GM18502 (cell line): ENCODE data around the gene PCSK4.
A peak's percentile ranks its signal among the peaks of the same experiment; 100 is the strongest.
"Not testable (repeated sequence)": the region's sequence is repeated elsewhere in the genome, so short reads cannot be mapped to it uniquely, and the experiment has no call there.

ENCODE experiments used
- ATAC-seq: cut with Tn5 transposase; IDR thresholded peaks from one replicate; pipeline ENCODE4 v1.9.1; 2021; ENCODE audit warnings: mild to moderate bottlenecking; ENCODE audit not compliant: unreplicated experiment, poor library complexity

The PCSK4 gene

DNA sequence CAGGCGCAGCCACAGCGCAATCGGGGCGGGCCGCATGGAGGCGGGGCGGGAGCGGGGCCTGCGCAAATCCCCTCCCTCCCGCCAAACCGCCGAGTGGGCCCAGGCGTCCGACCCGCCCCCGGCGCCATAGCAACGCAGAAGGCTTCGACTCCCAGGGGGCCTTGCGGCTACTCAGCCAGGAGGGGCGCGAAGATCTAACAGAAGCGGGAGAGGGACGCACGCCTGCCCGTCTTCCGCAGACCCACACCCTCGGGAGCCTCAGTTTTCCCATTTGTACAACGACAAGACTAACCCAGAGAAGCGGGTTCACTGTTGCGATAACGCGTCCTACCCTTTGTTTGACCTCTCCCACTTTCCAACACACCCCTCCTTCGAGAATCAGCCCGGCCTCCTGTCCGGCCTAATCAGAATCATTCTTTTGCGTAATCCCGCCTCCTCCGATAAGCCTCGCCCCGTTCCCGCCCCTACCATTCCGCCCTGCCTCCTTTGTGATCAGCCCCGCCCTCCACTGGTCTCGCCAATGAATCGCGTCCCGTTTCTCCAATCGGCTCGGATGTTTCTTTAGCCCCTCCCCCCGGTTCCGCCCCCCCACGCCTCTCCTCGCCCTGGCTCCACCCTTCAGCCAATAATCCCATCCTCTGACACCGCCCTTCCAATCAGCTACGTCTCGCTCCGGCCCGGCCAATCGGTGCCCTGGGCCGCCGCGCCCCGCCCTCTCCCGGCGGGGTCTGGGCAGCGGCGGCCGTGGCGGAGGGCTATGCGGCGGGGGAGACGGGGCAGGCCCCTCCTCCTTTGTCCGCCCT is at the start of gene PCSK4:
TSS of gene PCSK4 (minus strand) at position 40 of the 803 bp plus-strand sequence. CDS start at position 36, 4 bp downstream.
- peak; percentile 80 for ATAC-seq

DNA sequence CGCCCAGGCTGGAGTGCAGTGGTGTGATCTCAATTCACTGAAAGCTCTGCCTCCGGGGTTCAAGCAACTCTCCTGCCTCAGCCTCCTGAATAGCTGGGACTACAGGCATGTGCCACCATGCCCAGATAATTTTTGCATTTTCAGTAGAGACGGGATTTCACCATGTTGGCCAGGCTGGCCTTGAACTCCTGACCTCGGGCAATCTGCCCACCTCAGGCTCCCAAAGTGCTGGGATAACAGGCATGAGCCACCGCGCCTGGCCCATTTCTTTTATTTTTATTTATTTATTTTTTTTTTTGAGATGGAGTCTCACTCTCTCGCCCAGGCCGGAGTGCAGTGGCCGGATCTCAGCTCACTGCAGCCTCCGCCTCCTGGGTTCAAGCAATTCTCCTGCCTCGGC is 49.6 kb upstream of the PCSK4 start:
- ATAC-seq: not testable (repeated sequence)

- ATAC-seq: no peak
Measured at GRCh38 chr19:1538978-1539377, 48.8 kb upstream of the PCSK4 start.

- not testable (repeated sequence) for ATAC-seq
Measured at GRCh38 chr19:1535699-1536098, 45.5 kb upstream of the PCSK4 start.

- ATAC-seq: no peak
Measured at GRCh38 chr19:1534972-1535371, 44.8 kb upstream of the PCSK4 start.

DNA sequence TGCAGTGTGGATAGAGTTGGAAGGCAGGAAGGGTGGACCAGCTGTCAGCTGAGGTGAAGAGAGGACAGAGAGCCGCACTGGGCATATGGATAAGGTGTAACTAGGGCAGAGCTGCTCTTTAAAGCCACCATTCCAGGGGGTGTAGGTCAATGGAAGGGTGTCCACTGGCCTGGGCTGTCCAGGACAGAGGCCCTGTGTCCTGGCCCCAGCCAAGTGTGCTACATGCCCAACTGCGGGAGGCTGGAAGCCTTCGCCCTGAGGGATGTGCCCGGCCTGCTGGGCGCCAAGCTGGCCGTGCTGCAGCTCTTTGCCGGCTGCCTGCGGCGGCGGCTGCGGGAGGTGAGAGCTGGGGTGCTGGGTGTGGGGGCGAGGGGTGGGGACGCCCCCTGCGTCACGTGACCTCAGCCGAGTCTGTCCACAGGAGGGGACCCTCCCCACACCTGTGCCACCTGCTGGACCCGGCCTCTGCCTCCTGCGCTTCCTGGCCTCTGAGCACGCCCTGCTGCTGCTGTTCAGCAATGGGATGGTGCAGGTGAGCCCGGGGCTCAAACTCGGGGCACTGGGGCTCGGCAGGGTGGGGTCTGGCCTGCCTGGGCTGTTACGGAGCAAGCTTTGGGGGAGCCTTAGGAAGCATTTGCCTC is 43.5 kb upstream of the PCSK4 start:
- no peak for ATAC-seq

DNA sequence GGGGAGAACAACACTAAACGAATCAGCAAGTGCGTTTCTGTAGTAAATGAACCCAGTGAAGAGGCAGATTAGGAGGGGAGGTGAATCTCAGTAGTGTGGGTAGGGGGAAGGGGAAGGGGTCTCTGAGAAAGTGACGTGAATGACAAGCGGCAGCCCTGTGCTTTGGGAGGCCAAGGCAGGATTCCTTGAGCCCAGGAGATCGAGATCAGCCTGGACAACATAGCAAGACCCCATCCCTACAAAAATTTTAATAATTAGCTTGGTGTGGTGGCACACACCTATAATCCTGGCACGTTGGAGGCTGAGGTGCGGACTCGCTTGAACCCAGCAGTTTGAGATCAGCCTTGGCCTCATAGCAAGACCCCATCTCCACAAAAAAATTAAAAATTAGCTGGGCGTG is 41.9 kb upstream of the PCSK4 start:
- no peak for ATAC-seq

DNA sequence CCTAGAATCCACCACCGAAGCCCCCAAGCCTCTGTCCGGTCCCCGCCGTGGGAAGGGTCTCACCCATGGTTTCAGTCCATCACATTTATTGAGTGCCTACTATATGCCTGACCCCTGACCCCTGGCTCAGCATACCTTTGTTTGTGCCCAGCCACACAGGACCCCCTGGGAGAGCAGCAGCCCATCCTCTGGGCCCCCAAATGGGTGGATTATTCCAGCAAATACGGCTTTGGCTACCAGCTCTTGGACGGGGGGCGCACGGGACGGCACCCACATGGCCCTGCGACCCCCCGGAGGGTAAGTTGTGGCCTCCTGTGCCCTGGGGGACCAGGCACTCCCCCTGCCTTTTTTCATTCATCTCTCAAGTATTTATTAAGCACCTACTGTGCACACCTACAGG is 41.4 kb upstream of the PCSK4 start:
- ATAC-seq: no peak

DNA sequence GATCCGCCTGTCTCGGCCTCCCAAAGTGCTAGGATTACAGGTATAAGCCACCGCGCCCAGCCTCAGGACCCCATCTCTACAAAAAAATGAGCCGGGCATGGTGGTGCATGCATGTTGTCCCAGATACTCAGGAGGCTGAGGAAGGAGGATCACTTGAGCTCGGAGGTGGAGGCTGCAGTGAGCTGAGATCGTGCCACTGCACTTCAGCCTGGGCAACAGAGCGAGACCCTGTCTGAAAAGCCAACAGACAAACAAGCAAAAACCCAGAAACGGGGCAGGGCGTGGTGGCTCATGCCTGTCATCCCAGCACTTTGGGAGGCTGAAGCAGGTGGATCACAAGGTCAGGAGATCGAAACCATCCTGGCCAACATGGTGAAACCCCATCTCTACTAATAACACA is 40.7 kb upstream of the PCSK4 start:
- ATAC-seq: not testable (repeated sequence)

- ATAC-seq: no peak
Measured at GRCh38 chr19:1529430-1529816, 39.3 kb upstream of the PCSK4 start.

DNA sequence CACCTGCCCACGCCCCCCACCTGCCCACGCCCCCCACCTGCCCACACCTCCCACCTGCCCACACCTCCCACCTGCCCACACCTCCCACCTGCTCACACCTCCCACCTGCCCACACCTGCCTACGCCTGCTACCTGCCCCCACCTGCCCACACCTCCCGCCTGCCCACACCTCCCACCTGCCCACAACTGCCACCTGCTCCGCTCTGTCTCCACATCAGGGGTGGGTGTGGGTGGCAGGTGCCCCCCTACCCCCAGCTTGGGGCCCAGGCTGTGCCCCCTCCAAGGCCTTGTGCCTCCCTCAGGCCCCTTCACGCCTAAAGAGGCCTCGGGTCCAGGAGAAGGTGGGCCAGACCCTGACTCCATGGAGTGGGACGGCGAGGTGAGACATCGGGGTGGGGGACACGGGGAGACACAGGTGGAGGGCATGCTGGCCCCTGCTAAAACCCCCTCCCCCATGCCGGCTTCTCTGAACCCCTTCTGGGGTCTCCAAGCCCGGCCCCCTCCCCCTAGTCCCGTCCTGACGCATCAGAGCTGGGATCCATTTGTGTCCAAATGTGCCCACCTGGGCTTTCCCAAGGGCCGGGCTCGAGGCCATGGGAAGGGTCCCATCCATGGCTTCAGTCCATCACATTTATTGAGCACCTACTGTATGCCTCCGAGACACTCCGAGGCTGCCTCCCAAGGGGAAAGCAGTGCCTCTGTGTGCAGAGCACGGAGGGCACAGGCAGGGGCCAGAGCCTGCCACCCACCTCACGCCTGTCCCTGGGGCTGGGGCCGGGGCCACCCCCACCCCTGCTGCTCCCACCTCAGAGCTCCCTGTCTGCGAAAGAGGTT is 38.7 kb upstream of the PCSK4 start:
- no peak for ATAC-seq

DNA sequence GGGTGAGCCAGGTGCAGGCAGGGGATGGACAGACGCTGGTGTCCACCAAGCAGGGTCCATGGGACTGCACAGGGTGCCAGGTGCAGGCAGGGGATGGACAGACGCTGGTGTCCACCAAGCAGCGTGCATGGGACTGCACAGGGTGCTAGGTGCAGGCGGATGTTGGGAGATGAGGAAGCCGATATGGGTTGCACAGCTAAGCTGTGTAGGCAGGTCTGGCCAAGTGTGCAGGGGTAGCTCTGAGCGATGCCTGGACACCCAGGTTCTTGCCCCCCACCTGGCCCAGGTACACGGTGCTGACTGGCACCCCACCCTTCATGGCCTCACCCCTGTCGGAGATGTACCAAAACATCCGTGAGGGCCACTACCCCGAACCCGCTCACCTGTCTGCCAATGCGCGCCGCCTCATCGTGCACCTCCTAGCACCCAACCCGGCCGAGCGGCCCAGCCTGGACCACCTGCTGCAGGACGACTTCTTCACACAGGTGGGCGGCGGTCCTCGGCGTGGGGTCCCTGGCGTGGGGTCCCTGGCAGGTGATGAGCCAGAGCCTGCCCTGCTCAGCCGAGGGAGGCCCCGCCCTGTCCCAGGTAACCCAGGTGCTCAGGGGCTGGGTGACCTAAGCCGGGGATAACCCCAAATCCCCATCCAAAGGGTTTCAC is 37.6 kb upstream of the PCSK4 start:
- no peak for ATAC-seq

DNA sequence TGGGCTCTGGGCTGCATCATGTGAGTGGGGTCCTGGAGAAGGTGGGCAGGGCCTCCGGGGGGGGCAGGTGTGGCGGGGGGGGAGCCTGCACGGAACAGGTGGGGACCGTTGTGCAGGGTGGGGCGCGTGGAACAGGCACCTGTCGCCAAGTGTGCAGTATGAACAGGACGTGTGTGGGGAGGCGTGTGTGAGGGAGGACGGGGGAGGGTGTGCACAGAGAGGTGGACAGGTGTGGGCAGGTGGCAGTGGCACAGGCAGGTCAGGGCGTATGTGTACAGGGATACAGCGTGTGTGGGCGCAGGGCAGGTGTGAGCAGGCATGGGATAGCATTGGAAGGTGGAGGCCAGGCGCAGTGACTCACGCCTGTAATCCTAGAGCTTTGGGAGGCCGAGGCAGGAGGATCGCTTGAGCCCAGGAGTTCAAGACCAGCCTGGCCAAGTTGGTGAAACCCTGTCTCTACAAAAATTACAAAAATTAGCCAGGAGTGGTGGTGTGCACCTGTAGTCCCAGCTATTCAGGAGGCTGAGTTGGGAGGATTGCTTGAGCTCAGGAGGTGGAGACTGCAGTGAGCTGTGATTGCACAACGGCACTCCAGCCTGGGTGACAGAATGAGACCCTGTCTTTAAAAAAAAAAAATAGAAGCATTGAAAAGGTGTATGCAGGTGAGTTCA is 37.0 kb upstream of the PCSK4 start:
- no peak for ATAC-seq

GRCh38 chr19:1526066-1526778 is 36.1 kb upstream of the PCSK4 start:
- ATAC-seq: no peak

DNA sequence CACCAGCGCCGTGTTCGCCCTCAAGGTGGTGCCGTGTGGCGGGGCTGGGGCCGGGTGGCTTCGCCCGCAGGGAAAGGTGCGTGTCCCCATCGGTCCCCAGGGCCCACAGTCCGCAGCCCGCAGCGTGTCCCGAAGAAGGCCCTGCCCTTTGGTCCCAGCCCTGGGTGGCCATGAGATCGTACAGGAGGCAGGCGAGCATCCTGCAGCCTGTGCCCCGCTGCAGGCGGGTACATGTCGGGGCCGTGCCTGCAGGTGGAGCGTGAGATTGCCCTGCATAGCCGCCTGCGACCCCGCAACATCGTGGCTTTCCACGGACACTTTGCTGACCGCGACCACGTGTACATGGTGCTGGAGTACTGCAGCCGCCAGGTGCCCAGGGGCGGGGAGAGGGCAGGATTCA is 35.2 kb upstream of the PCSK4 start:
- ATAC-seq: no peak

DNA sequence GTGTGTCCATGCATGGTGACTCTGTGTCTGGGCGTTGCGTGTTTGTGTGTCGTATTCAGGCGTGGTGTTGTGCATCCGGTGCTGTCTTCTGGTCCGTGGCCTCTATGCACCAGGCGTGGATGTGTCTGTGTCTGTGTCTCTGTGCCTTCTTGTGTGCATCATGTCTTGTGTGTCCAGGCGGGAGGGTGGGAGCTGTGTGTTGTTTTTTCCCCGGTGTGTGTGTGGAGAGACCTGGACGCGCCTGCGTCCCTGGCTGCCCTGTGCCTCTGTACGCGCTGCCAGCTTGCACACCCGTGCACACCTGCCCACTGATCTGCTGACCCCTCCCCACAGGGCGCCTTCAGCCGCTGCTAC is 34.8 kb upstream of the PCSK4 start:
- ATAC-seq: no peak

DNA sequence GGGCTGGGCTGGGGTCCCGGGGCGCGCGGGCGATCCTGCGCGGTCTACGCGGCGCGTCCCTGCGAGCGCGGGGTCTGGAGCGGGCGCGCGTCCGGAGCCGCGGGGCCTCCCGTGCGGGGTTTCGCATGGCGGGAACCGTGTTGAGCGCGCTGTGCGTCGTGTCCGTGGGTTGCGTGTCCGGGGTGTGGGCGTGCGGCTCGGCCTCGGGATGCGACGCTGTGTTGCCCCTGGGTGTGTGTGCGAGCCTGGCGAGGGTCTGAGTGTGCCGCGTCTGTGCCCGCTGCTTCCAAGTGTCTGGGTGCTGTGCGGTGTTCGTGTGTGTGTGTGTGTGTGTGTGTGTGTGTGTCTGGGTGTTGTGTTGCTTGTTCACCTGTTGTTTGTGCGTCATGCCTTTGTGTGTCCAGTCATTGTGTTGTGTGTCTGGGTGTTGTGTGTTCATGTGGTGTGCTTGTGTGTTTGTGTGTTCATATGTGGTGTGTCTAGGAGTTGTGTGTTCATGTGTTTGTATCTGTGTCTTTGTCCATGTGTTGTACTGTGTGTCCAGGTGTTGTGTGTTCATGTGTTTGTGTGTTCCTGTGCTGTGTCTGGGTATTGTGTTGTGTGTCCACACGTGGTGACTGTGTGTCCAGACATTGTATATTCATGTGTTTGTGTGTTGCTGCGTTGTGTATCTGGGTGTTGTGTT is 34.3 kb upstream of the PCSK4 start:
- ATAC-seq: no peak

- ATAC-seq: no peak
Measured at GRCh38 chr19:1523412-1524286, 33.5 kb upstream of the PCSK4 start, which contains the start of gene PLK5. Gene PLK5 (plus strand): TSS chr19:1524077. CDS start chr19:1526997, 2,920 bp downstream.
